Measurements from ENCODE around the gene ARHGEF28.

ARHGEF28 gene

GRCh38 chr5:73938280-73938937, 312.4 kb downstream of the ARHGEF28 start:
- no peaks in the 10 kb centered on the region for H3K36me3 Mint-ChIP-seq

DNA sequence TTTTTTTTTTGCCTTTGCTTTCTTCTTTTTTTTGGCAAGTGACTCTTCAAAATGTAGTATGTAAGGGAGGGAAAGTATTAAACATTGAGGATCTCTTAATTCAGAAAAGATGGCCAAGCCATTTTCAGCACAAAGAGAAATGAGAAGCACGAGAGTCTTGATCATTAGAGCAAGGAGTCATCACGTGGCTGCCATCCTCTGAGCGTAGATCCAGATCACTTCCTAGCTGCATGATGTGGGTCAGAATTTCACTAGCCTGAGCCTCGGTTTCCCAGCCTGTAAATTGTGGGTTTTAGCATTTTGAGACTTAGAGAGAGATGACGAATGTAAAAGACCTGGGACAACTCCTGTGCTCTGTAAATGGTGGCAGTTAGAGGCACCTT, 312.9 kb downstream of the ARHGEF28 start:
- H3K4me1 Mint-ChIP-seq (ENCODE audit: low read depth): no peaks in the 10 kb centered on the region
- no peaks in the 10 kb centered on the region for H3K9me3 Mint-ChIP-seq (ENCODE audit: low read depth)
- H3K27ac Mint-ChIP-seq: no peak overlapping the region
- no peak overlapping the region for H3K4me3 Mint-ChIP-seq
- no peaks in the 10 kb centered on the region for H3K36me3 Mint-ChIP-seq
- peaks cover 14% of the 10 kb centered on the region for H3K27me3 Mint-ChIP-seq

More at GRCh38 chr5:73938280-73938937, 312.4 kb downstream of the ARHGEF28 start:
- Mint-ChIP-seq H3K4me1 (ENCODE audit: low read depth) (no peaks in the 10 kb centered on the region), H3K27me3 (peaks cover 14% of the 10 kb centered on the region), H3K27ac (no peak overlapping the region), H3K4me3 (no peak overlapping the region), H3K9me3 (ENCODE audit: low read depth) (no peaks in the 10 kb centered on the region)

DNA sequence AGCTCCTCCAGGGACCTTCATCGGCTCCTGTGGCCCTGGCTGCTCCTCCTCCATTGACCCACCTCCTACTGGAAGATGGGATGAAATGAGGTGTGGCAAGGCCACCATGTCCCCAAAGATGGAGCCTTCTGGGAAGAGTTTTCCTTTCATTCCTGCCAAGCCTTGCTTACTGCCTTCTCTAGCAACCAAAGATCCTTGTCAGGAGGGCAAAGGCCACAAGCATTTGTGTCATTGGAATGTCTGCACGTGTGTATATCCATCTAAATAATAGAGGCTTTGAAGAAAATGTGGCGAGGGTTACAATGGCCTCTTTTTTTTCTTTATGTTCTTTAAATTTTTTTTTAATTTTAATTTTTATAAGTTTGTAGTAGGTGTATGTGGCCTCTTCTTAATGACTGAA, 313.6 kb downstream of the ARHGEF28 start:
- no peaks in the 10 kb centered on the region for H3K9me3 Mint-ChIP-seq (ENCODE audit: low read depth)
- peaks cover 14% of the 10 kb centered on the region for H3K27me3 Mint-ChIP-seq
- no peaks in the 10 kb centered on the region for H3K4me1 Mint-ChIP-seq (ENCODE audit: low read depth)
- H3K4me3 Mint-ChIP-seq: no peak overlapping the region
- no peak overlapping the region for H3K27ac Mint-ChIP-seq
- no peaks in the 10 kb centered on the region for H3K36me3 Mint-ChIP-seq

- no peaks in the 10 kb centered on the region for H3K9me3 Mint-ChIP-seq (ENCODE audit: low read depth)
- H3K27me3 Mint-ChIP-seq: peaks cover 14% of the 10 kb centered on the region
- H3K4me3 Mint-ChIP-seq: no peak overlapping the region
- no peak overlapping the region for H3K27ac Mint-ChIP-seq
- no peaks in the 10 kb centered on the region for H3K36me3 Mint-ChIP-seq
- H3K4me1 Mint-ChIP-seq (ENCODE audit: low read depth): no peaks in the 10 kb centered on the region
Measured at GRCh38 chr5:73940026-73940425, 314.0 kb downstream of the ARHGEF28 start.

DNA sequence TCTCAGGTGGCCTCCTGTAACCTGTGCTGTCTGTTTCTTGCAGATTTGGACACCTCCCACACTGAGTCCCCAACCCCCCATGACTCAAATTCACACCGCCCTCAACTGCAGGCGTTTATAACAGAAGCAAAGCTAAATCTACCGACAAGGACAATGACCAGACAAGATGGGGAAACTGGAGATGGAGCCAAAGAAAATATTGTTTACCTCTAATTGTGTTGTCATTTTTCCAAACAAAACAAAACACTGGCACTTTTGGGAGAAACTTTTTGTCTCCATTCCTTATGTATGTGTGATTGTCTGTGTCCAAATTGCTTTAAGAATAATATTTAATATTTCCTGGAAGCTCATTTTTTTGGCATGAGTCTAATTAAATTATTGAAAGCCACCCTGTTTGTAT, 314.8 kb downstream of the ARHGEF28 start:
- H3K4me3 Mint-ChIP-seq: no peak overlapping the region
- no peaks in the 10 kb centered on the region for H3K9me3 Mint-ChIP-seq (ENCODE audit: low read depth)
- H3K27me3 Mint-ChIP-seq: peaks cover 14% of the 10 kb centered on the region
- no peaks in the 10 kb centered on the region for H3K36me3 Mint-ChIP-seq
- H3K4me1 Mint-ChIP-seq (ENCODE audit: low read depth): no peaks in the 10 kb centered on the region
- H3K27ac Mint-ChIP-seq: no peak overlapping the region

DNA sequence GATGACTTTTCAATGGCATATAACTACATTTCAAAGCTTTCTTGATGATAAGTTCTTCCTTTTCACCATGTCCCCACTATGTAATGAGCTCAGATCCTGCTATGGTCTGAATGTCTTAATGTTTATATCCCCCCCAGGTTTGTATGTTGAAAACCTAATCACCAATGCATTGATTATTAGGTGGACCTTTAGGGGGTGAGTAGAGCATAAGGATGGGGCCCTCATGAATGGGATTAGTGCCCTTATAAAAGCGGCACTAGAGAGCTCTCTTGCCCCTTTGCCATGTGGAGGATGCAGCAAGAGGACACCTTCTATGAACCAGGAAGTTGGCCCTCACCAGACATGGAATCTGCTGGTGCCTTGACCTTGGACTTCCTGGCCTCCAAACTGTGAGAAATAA, 316.8 kb downstream of the ARHGEF28 start:
- Mint-ChIP-seq H3K4me3 (no peak overlapping the region), H3K36me3 (no peaks in the 10 kb centered on the region), H3K27ac (no peak overlapping the region), H3K9me3 (ENCODE audit: low read depth) (no peaks in the 10 kb centered on the region), H3K4me1 (ENCODE audit: low read depth) (no peaks in the 10 kb centered on the region), H3K27me3 (peaks cover 11% of the 10 kb centered on the region)

- Mint-ChIP-seq H3K4me3 (no peak overlapping the region), H3K4me1 (ENCODE audit: low read depth) (no peaks in the 10 kb centered on the region), H3K27me3 (peaks cover 11% of the 10 kb centered on the region), H3K36me3 (no peaks in the 10 kb centered on the region), H3K27ac (no peak overlapping the region), H3K9me3 (ENCODE audit: low read depth) (no peaks in the 10 kb centered on the region)
Measured at GRCh38 chr5:73943397-73943796, 317.4 kb downstream of the ARHGEF28 start.

DNA sequence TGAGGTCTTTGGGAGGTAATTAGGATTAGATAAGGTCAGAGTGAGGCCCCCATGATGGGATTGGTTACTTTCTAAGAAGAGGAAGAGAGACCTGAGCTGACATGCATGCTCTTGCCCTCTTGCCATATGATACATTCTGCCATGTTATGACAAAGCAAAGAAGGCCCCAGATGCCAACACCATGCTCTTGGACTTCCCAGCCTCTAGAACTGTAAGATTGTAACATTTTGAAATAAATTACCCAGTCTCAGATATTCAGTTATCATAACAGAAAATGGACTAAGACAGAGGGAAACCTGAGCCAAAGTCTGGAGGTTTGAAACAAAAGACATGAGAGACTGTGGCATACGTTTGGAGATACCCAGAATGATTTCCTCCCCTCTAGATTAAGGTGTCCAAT, 318.6 kb downstream of the ARHGEF28 start:
- Mint-ChIP-seq H3K27me3 (peaks cover 14% of the 10 kb centered on the region), H3K4me1 (ENCODE audit: low read depth) (no peaks in the 10 kb centered on the region), H3K36me3 (no peaks in the 10 kb centered on the region), H3K4me3 (no peak overlapping the region), H3K27ac (no peak overlapping the region), H3K9me3 (ENCODE audit: low read depth) (no peaks in the 10 kb centered on the region)

GRCh38 chr5:73945505-73945904, 319.5 kb downstream of the ARHGEF28 start:
- Mint-ChIP-seq H3K27me3 (peaks cover 14% of the 10 kb centered on the region), H3K27ac (no peak overlapping the region), H3K4me1 (ENCODE audit: low read depth) (no peaks in the 10 kb centered on the region), H3K4me3 (no peak overlapping the region), H3K36me3 (no peaks in the 10 kb centered on the region), H3K9me3 (ENCODE audit: low read depth) (no peaks in the 10 kb centered on the region)

DNA sequence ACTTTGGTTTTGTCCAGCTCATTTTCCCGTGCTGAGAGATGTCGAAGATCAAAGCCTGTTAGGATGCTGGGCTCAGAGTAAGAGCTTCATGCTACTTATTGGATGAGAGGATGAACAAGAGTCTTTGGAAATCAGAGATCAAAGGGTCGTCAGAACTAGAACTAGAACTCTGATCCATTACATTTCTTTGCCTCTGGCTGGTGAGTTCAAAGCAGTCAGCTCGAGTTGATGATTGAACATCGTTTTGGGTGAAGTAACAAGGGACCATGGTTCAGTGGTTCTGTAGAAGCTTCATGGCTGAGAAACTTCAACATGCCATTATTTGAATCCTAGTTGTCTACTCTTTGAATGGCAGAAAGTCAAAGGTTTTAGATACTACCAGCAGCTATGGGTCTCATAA, 320.3 kb downstream of the ARHGEF28 start:
- Mint-ChIP-seq H3K27ac (no peak overlapping the region), H3K9me3 (ENCODE audit: low read depth) (no peaks in the 10 kb centered on the region), H3K4me3 (no peak overlapping the region), H3K36me3 (no peaks in the 10 kb centered on the region), H3K4me1 (ENCODE audit: low read depth) (no peaks in the 10 kb centered on the region), H3K27me3 (peaks cover 10% of the 10 kb centered on the region)

GRCh38 chr5:73946919-73947602, 321.1 kb downstream of the ARHGEF28 start:
- Mint-ChIP-seq H3K4me3 (no peak overlapping the region), H3K4me1 (ENCODE audit: low read depth) (no peaks in the 10 kb centered on the region), H3K27me3 (peaks cover 5% of the 10 kb centered on the region), H3K9me3 (ENCODE audit: low read depth) (no peaks in the 10 kb centered on the region), H3K36me3 (no peaks in the 10 kb centered on the region), H3K27ac (no peak overlapping the region)

- H3K27me3 Mint-ChIP-seq: peaks cover 6% of the 10 kb centered on the region
- H3K4me1 Mint-ChIP-seq (ENCODE audit: low read depth): no peaks in the 10 kb centered on the region
- H3K36me3 Mint-ChIP-seq: no peaks in the 10 kb centered on the region
- no peak overlapping the region for H3K4me3 Mint-ChIP-seq
- no peaks in the 10 kb centered on the region for H3K9me3 Mint-ChIP-seq (ENCODE audit: low read depth)
- H3K27ac Mint-ChIP-seq: no peak overlapping the region
Measured at GRCh38 chr5:73947906-73948640, 322.1 kb downstream of the ARHGEF28 start.

GRCh38 chr5:73948720-73949119, 322.7 kb downstream of the ARHGEF28 start:
- H3K27me3 Mint-ChIP-seq: peaks cover 6% of the 10 kb centered on the region
- no peak overlapping the region for H3K4me3 Mint-ChIP-seq
- no peak overlapping the region for H3K27ac Mint-ChIP-seq
- H3K4me1 Mint-ChIP-seq (ENCODE audit: low read depth): no peaks in the 10 kb centered on the region
- H3K9me3 Mint-ChIP-seq (ENCODE audit: low read depth): no peaks in the 10 kb centered on the region
- no peaks in the 10 kb centered on the region for H3K36me3 Mint-ChIP-seq

GRCh38 chr5:73950441-73950873, 324.5 kb downstream of the ARHGEF28 start:
- no peak overlapping the region for H3K27ac Mint-ChIP-seq
- H3K27me3 Mint-ChIP-seq: peaks cover 6% of the 10 kb centered on the region
- no peaks in the 10 kb centered on the region for H3K4me1 Mint-ChIP-seq (ENCODE audit: low read depth)
- H3K4me3 Mint-ChIP-seq: no peak overlapping the region
- H3K9me3 Mint-ChIP-seq (ENCODE audit: low read depth): no peaks in the 10 kb centered on the region
- no peaks in the 10 kb centered on the region for H3K36me3 Mint-ChIP-seq

- no peak overlapping the region for H3K4me3 Mint-ChIP-seq
- no peaks in the 10 kb centered on the region for H3K36me3 Mint-ChIP-seq
- H3K4me1 Mint-ChIP-seq (ENCODE audit: low read depth): no peaks in the 10 kb centered on the region
- H3K27me3 Mint-ChIP-seq: peaks cover 6% of the 10 kb centered on the region
- H3K27ac Mint-ChIP-seq: no peak overlapping the region
- no peaks in the 10 kb centered on the region for H3K9me3 Mint-ChIP-seq (ENCODE audit: low read depth)
Measured at GRCh38 chr5:73950912-73951430, 325.0 kb downstream of the ARHGEF28 start.

All from activated naive CD8-positive, alpha-beta T cell (primary cell).